ENCODE measurements around the gene RDH11.

The RDH11 gene

DNA sequence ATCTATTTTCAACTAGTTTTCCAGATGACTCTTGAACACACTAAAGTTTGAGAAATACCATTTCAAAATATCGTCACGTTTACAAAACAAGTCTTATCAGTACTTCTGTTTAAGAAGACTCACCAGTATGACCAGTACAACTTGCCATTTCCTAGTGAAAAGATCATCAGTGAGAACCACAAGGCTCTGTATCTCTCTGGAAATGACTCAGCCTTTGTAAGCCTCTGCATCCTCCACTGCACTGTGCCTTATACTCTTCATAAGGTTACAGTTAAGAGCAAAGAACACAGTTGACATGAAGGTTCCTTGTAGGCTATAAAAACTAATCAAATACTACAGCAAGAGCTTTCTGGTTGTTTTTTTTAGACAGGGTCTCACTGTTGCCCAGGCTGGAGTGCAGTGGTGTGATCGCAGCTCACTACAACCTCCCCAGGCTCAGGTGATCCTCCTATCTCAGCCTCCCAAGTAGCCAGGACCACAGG, 15.4 kb downstream of the RDH11 start:
- no peak for TF ChIP-seq GABPA (IDR thresholded peaks at IDR 0.05; ENCODE audit: low read depth)
- TF ChIP-seq, protein P1, sequence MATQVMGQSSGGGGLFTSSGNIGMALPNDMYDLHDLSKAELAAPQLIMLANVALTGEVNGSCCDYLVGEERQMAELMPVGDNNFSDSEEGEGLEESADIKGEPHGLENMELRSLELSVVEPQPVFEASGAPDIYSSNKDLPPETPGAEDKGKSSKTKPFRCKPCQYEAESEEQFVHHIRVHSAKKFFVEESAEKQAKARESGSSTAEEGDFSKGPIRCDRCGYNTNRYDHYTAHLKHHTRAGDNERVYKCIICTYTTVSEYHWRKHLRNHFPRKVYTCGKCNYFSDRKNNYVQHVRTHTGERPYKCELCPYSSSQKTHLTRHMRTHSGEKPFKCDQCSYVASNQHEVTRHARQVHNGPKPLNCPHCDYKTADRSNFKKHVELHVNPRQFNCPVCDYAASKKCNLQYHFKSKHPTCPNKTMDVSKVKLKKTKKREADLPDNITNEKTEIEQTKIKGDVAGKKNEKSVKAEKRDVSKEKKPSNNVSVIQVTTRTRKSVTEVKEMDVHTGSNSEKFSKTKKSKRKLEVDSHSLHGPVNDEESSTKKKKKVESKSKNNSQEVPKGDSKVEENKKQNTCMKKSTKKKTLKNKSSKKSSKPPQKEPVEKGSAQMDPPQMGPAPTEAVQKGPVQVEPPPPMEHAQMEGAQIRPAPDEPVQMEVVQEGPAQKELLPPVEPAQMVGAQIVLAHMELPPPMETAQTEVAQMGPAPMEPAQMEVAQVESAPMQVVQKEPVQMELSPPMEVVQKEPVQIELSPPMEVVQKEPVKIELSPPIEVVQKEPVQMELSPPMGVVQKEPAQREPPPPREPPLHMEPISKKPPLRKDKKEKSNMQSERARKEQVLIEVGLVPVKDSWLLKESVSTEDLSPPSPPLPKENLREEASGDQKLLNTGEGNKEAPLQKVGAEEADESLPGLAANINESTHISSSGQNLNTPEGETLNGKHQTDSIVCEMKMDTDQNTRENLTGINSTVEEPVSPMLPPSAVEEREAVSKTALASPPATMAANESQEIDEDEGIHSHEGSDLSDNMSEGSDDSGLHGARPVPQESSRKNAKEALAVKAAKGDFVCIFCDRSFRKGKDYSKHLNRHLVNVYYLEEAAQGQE (IDR thresholded peaks at IDR 0.05; ENCODE audit: insufficient replicate concordance, low read depth), result no peak
- no peak for TF ChIP-seq SPI1 (IDR thresholded peaks at IDR 0.05; ENCODE audit: borderline replicate concordance, low read depth)
- no peaks in the 10 kb centered on the region for H3K27me3 ChIP-seq (ENCODE audit: insufficient read depth, poor library complexity, severe bottlenecking)
- no peak for DNase-seq (ENCODE audit: low read depth in 1 of 2, low spot score in 1 of 2)
- H3K4me3 ChIP-seq (replicated peaks; ENCODE audit: insufficient read depth, low read length), result no peak overlapping the region
- H3K27ac ChIP-seq (replicated peaks), result peak overlapping the region; percentile 55

DNA sequence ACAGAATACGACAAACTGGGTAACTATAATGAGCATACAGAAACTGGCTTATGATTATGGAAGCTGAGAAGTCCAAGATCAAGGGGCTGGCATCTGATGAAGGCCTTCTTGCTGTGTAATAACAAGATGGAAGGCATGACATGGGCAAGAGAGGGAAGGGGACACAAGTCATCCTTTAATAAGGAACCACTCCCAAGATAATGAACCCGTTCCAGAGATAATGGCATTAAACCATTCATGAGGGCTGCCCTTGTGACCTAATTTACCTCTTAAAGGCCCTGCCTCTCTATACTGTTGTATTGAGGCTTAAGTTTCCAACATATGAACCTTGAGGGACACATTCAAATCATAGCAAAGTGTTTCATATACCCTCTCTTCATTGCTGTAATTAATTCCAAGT, 16.6 kb downstream of the RDH11 start:
- Histone ChIP-seq H3K27me3 (ENCODE audit: insufficient read depth, poor library complexity, severe bottlenecking) (no peaks in the 10 kb centered on the region), H3K4me3 (replicated peaks; ENCODE audit: insufficient read depth, low read length) (no peak overlapping the region), H3K27ac (replicated peaks) (no peak overlapping the region)
- TF ChIP-seq GABPA (IDR thresholded peaks at IDR 0.05; ENCODE audit: low read depth), result no peak
- TF ChIP-seq, protein P1 (IDR thresholded peaks at IDR 0.05; ENCODE audit: insufficient replicate concordance, low read depth), result no peak
- TF ChIP-seq, protein P2, sequence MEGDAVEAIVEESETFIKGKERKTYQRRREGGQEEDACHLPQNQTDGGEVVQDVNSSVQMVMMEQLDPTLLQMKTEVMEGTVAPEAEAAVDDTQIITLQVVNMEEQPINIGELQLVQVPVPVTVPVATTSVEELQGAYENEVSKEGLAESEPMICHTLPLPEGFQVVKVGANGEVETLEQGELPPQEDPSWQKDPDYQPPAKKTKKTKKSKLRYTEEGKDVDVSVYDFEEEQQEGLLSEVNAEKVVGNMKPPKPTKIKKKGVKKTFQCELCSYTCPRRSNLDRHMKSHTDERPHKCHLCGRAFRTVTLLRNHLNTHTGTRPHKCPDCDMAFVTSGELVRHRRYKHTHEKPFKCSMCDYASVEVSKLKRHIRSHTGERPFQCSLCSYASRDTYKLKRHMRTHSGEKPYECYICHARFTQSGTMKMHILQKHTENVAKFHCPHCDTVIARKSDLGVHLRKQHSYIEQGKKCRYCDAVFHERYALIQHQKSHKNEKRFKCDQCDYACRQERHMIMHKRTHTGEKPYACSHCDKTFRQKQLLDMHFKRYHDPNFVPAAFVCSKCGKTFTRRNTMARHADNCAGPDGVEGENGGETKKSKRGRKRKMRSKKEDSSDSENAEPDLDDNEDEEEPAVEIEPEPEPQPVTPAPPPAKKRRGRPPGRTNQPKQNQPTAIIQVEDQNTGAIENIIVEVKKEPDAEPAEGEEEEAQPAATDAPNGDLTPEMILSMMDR (IDR thresholded peaks at IDR 0.05; ENCODE audit: insufficient read depth, low read length), result no peak
- no peak for TF ChIP-seq SPI1 (IDR thresholded peaks at IDR 0.05; ENCODE audit: borderline replicate concordance, low read depth)
- TF ChIP-seq POLR2AphosphoS5 (IDR thresholded peaks at IDR 0.05; ENCODE audit: low read depth), result no peak
- no peak for DNase-seq (ENCODE audit: low read depth in 1 of 2, low spot score in 1 of 2)

DNA sequence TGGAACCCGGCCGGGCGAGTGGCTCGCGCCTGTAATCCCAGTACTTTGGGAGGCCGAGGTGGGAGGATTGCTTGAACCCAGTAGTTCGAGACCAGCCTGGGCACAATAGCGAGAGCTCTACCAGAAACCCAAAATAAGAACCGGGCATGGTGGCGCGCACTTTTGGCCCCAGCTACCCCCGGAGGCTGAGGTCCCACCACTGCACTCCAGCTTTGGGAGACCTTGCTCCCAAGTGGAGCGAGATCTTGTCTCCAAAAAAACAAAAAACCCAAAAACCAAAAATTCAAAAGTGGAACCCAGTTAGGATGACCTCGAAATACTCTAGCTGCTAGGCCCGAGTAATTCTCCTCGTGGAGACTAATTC, 20.4 kb downstream of the RDH11 start:
- H3K27me3 ChIP-seq (ENCODE audit: insufficient read depth, poor library complexity, severe bottlenecking), result no peaks in the 10 kb centered on the region
- peak overlapping the region; percentile 82 for H3K4me3 ChIP-seq (replicated peaks; ENCODE audit: insufficient read depth, low read length)
- TF ChIP-seq POLR2AphosphoS5 (IDR thresholded peaks at IDR 0.05; ENCODE audit: low read depth) (no peak), GABPA (IDR thresholded peaks at IDR 0.05; ENCODE audit: low read depth) (no peak), SPI1 (IDR thresholded peaks at IDR 0.05; ENCODE audit: borderline replicate concordance, low read depth) (no peak)
- TF ChIP-seq, protein P2 (IDR thresholded peaks at IDR 0.05; ENCODE audit: insufficient read depth, low read length), result no peak
- TF ChIP-seq, protein P1 (IDR thresholded peaks at IDR 0.05; ENCODE audit: insufficient replicate concordance, low read depth), result no peak
- no peak for DNase-seq (ENCODE audit: low read depth in 1 of 2, low spot score in 1 of 2)
- peak overlapping the region; percentile 93 for H3K27ac ChIP-seq (replicated peaks)
